ENCODE measurements around the gene ADA. TPM values are rescaled to one million over a fixed set of nuclear protein-coding genes. Genes with fewer than 3 reads are reported as not detected.

The ADA gene
- total RNA-seq, 1 donor from 2014 or later = 67.5 TPM

- Histone ChIP-seq H3K79me2 (ENCODE audit: insufficient read depth, low read length) (peaks cover 5% of the 10 kb centered on the region), H4K20me1 (ENCODE audit: insufficient read depth, low read length) (no peaks in the 10 kb centered on the region), H2AFZ (ENCODE audit: low read depth, low read length) (no peak overlapping the region), H3K9me3 (ENCODE audit: insufficient read depth, low read depth, low read length) (peaks cover 3% of the 10 kb centered on the region), H3K27ac (ENCODE audit: low read depth, low read length) (no peak overlapping the region), H3K4me3 (ENCODE audit: insufficient read depth, low read depth, low read length) (no peak overlapping the region), H3K4me2 (ENCODE audit: low read length) (no peak overlapping the region), H3K36me3 (ENCODE audit: insufficient read depth, low read length) (no peaks in the 10 kb centered on the region), H3K4me1 (ENCODE audit: insufficient read depth, low read length) (peaks cover 31% of the 10 kb centered on the region), H3K27me3 (ENCODE audit: insufficient read depth, low read length) (no peaks in the 10 kb centered on the region), H3K9ac (ENCODE audit: low read length) (no peak overlapping the region)
- TF ChIP-seq CTCF (IDR thresholded peaks at IDR 0.05; ENCODE audit: insufficient read depth, low read depth, low read length) = no peak
- no peak for TF ChIP-seq EZH2 (IDR thresholded peaks at IDR 0.05; ENCODE audit: insufficient read depth, low read length)
- Mint-ChIP-seq H3K27me3 (ENCODE audit: low read depth, unreplicated experiment) (no peaks in the 10 kb centered on the region), H3K9me3 (ENCODE audit: unreplicated experiment) (peaks cover 7% of the 10 kb centered on the region), H3K4me3 (ENCODE audit: unreplicated experiment) (no peak overlapping the region), H3K36me3 (ENCODE audit: low read depth, unreplicated experiment) (peaks cover 8% of the 10 kb centered on the region), H3K27ac (ENCODE audit: unreplicated experiment) (no peak overlapping the region), H3K4me1 (ENCODE audit: low read depth, unreplicated experiment) (peaks cover 22% of the 10 kb centered on the region)
- DNase-seq (ENCODE audit: low read depth) = no peak
- FAIRE-seq = no peak
Observed at GRCh38 chr20:44580581-44581268, 70.8 kb downstream of the ADA start.

DNA sequence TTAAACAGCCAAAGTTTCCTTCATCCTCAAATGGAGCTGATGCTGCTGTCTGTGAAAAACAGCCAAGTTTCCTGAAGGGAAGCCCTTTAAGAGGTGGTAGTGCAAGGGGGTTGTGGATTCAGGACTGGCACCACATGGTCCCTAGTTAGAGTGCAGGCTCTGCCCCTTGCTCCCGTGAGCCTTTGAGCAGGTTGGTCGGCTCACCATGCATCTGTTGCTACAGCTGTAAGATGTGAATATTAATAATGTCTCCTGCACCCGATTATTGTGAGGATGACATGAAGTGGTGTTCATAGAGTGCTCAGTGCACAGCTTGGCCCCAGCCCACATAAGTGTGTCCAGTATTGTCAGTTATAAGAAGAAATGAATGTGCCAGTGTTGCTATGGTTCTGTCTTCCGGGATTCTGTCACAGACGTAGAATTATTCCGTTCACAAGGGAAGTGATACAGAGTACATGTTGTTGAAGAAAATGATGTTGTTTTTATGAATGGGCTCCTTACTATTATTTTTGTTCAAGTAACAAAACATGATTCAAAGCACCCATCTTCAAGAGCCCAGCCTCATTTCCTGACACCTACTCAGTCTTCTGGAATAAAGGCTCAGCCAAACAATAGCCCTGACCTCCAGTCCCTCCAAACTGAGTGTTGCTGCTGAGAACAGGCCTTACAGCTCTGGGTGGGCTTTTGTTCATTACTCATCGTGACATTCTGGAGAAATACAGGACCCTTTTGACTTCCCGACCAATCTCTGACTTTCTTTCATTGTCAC lies 72.0 kb downstream of the ADA start:
- H3K27me3 ChIP-seq (ENCODE audit: insufficient read depth, low read length) = no peaks in the 10 kb centered on the region
- H4K20me1 ChIP-seq (ENCODE audit: insufficient read depth, low read length) = no peaks in the 10 kb centered on the region
- FAIRE-seq = no peak
- H3K4me1 Mint-ChIP-seq (ENCODE audit: low read depth, unreplicated experiment) = peaks cover 22% of the 10 kb centered on the region
- H3K27ac ChIP-seq (ENCODE audit: low read depth, low read length) = peak overlapping the region; percentile 11
- H3K27ac Mint-ChIP-seq (ENCODE audit: unreplicated experiment) = peak overlapping the region; percentile 16
- peaks cover 2% of the 10 kb centered on the region for H3K36me3 Mint-ChIP-seq (ENCODE audit: low read depth, unreplicated experiment)
- no peak overlapping the region for H3K4me3 ChIP-seq (ENCODE audit: insufficient read depth, low read depth, low read length)
- no peak for DNase-seq (ENCODE audit: low read depth)
- no peak for TF ChIP-seq CTCF (IDR thresholded peaks at IDR 0.05; ENCODE audit: insufficient read depth, low read depth, low read length)
- TF ChIP-seq EZH2 (IDR thresholded peaks at IDR 0.05; ENCODE audit: insufficient read depth, low read length) = no peak
- H3K79me2 ChIP-seq (ENCODE audit: insufficient read depth, low read length) = peaks cover 2% of the 10 kb centered on the region
- H3K4me2 ChIP-seq (ENCODE audit: low read length) = peak overlapping the region; percentile 38
- no peak overlapping the region for H3K4me3 Mint-ChIP-seq (ENCODE audit: unreplicated experiment)
- H3K27me3 Mint-ChIP-seq (ENCODE audit: low read depth, unreplicated experiment) = no peaks in the 10 kb centered on the region
- H3K36me3 ChIP-seq (ENCODE audit: insufficient read depth, low read length) = no peaks in the 10 kb centered on the region
- peaks cover 3% of the 10 kb centered on the region for H3K9me3 ChIP-seq (ENCODE audit: insufficient read depth, low read depth, low read length)
- no peak overlapping the region for H2AFZ ChIP-seq (ENCODE audit: low read depth, low read length)
- H3K4me1 ChIP-seq (ENCODE audit: insufficient read depth, low read length) = peaks cover 31% of the 10 kb centered on the region
- peaks cover 7% of the 10 kb centered on the region for H3K9me3 Mint-ChIP-seq (ENCODE audit: unreplicated experiment)
- peak overlapping the region; percentile 13 for H3K9ac ChIP-seq (ENCODE audit: low read length)
